A549 (cell line): ENCODE data around the gene MPC2.

Source experiments
- GATA3 ChIP-seq: IDR thresholded peaks from 2 replicates; pipeline ENCODE4 v1.6.1; 2012; ENCODE audit warnings: borderline replicate concordance
- HDAC2 ChIP-seq: fragments of 200-600 bp; sonication (generic); IDR thresholded peaks from 2 replicates; pipeline ENCODE4 v1.6.1; 2016
- JUNB ChIP-seq: fragments of >200 bp; sonication (Bioruptor Twin); formaldehyde crosslinking; IDR thresholded peaks from 2 replicates; pipeline ENCODE4 v1.6.1; 2016
- MAFK ChIP-seq: fragments of 450-650 bp; IDR thresholded peaks from 2 replicates; pipeline ENCODE4 v1.6.1; 2014; ENCODE audit not compliant: partially characterized antibody
- POLR2A ChIP-seq: IDR thresholded peaks from 2 replicates; pipeline ENCODE4 v1.6.1; 2012; ENCODE audit warnings: mild to moderate bottlenecking, low read length
- RAD21 ChIP-seq, 2 experiments: fragments of >200 bp in 1 of 2; sonication (Bioruptor Twin) in 1 of 2; formaldehyde crosslinking in 1 of 2; IDR thresholded peaks in 1 of 2; conservative IDR thresholded peaks in 1 of 2; 2 replicates in 1 of 2; 3 replicates in 1 of 2; pipeline ENCODE4 v1.6.1; 2012 to 2018; ENCODE audit warnings: inconsistent platforms in 1 of 2
- RCOR1 ChIP-seq: fragments of 150-350 bp; IDR thresholded peaks from 2 replicates; pipeline ENCODE4 v1.6.1; 2014; ENCODE audit warnings: antibody characterized with exemption, low read length, low read depth
- SREBF2 ChIP-seq: fragments of 450-650 bp; IDR thresholded peaks from 2 replicates; pipeline ENCODE4 v1.6.1; 2014; ENCODE audit warnings: mild to moderate bottlenecking, moderate library complexity
- ZSCAN20 ChIP-seq: fragments of 250-450 bp; sonication (Bioruptor Pico); IDR thresholded peaks from 2 replicates; pipeline ENCODE4 v1.8.0; 2022; ENCODE audit warnings: mild to moderate bottlenecking, moderate library complexity
- TF ChIP-seq, protein P1 (sequence below): IDR thresholded peaks from 2 replicates; pipeline ENCODE4 v1.6.1; 2012; ENCODE audit warnings: low read depth, borderline replicate concordance
- TF ChIP-seq, protein P2 (sequence below): fragments of 200-600 bp; sonication (generic); IDR thresholded peaks from 2 replicates; pipeline ENCODE4 v1.6.1; 2016; ENCODE audit warnings: antibody characterized with exemption, mild to moderate bottlenecking, moderate library complexity
- TF ChIP-seq, protein P3 (sequence below): fragments of >200 bp; sonication (Bioruptor Twin); formaldehyde crosslinking; IDR thresholded peaks from 3 replicates; pipeline ENCODE4 v1.5.1; 2016
- TF ChIP-seq, protein P4 (sequence below): IDR thresholded peaks from 2 replicates; pipeline ENCODE4 v1.6.1; 2012

DNA sequence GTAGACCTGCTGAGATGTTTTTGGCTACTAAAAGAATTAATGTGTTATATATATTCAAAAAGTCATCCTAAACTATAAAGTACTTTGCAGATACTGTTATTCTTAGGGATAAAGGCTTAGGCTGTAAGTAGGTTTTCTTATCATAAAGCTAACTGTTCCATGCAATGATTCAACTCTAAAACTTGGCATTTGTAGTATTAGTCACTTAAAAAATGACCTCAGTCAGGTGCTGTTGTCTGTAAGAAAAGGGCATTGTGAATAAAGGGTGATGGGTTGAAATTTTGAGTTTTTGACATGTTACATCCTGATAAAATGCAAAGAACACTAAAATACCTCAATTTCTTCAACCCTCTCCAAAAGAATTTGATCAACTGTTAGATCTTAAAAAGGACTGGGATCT lies 55.8 kb downstream of the MPC2 start:
- TF ChIP-seq, protein P1, sequence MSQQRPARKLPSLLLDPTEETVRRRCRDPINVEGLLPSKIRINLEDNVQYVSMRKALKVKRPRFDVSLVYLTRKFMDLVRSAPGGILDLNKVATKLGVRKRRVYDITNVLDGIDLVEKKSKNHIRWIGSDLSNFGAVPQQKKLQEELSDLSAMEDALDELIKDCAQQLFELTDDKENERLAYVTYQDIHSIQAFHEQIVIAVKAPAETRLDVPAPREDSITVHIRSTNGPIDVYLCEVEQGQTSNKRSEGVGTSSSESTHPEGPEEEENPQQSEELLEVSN: no peak
- TF ChIP-seq, protein P2, sequence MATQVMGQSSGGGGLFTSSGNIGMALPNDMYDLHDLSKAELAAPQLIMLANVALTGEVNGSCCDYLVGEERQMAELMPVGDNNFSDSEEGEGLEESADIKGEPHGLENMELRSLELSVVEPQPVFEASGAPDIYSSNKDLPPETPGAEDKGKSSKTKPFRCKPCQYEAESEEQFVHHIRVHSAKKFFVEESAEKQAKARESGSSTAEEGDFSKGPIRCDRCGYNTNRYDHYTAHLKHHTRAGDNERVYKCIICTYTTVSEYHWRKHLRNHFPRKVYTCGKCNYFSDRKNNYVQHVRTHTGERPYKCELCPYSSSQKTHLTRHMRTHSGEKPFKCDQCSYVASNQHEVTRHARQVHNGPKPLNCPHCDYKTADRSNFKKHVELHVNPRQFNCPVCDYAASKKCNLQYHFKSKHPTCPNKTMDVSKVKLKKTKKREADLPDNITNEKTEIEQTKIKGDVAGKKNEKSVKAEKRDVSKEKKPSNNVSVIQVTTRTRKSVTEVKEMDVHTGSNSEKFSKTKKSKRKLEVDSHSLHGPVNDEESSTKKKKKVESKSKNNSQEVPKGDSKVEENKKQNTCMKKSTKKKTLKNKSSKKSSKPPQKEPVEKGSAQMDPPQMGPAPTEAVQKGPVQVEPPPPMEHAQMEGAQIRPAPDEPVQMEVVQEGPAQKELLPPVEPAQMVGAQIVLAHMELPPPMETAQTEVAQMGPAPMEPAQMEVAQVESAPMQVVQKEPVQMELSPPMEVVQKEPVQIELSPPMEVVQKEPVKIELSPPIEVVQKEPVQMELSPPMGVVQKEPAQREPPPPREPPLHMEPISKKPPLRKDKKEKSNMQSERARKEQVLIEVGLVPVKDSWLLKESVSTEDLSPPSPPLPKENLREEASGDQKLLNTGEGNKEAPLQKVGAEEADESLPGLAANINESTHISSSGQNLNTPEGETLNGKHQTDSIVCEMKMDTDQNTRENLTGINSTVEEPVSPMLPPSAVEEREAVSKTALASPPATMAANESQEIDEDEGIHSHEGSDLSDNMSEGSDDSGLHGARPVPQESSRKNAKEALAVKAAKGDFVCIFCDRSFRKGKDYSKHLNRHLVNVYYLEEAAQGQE: no peak
- TF ChIP-seq RAD21 (conservative IDR thresholded peaks at IDR 0.05 in 1 of 2, IDR thresholded peaks at IDR 0.05 in 1 of 2) (no peak), ZSCAN20 (CRISPR knock-in tag) (no peak), JUNB (no peak), MAFK (no peak), RCOR1 (no peak), POLR2A (no peak), GATA3 (no peak), SREBF2 (no peak), HDAC2 (no peak)
- TF ChIP-seq, protein P3, sequence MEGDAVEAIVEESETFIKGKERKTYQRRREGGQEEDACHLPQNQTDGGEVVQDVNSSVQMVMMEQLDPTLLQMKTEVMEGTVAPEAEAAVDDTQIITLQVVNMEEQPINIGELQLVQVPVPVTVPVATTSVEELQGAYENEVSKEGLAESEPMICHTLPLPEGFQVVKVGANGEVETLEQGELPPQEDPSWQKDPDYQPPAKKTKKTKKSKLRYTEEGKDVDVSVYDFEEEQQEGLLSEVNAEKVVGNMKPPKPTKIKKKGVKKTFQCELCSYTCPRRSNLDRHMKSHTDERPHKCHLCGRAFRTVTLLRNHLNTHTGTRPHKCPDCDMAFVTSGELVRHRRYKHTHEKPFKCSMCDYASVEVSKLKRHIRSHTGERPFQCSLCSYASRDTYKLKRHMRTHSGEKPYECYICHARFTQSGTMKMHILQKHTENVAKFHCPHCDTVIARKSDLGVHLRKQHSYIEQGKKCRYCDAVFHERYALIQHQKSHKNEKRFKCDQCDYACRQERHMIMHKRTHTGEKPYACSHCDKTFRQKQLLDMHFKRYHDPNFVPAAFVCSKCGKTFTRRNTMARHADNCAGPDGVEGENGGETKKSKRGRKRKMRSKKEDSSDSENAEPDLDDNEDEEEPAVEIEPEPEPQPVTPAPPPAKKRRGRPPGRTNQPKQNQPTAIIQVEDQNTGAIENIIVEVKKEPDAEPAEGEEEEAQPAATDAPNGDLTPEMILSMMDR: no peak
- TF ChIP-seq, protein P4, sequence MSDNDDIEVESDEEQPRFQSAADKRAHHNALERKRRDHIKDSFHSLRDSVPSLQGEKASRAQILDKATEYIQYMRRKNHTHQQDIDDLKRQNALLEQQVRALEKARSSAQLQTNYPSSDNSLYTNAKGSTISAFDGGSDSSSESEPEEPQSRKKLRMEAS: no peak
